Measurements from ENCODE around the gene PLIN3. TPM values are rescaled to one million over a fixed set of nuclear protein-coding genes. Genes with fewer than 3 reads are reported as not detected.

Gene PLIN3
- total RNA-seq, 1 experiment from 2014 or later = 207 TPM

GRCh38 chr19:4904481-4904880, 37.0 kb upstream of the PLIN3 start (continued):
- no peak for TF ChIP-seq MAX (IDR thresholded peaks at IDR 0.05)
- TF ChIP-seq POLR2AphosphoS5 (IDR thresholded peaks at IDR 0.05; ENCODE audit: low read depth, low read length) = no peak
- no peak for TF ChIP-seq CTCF (IDR thresholded peaks at IDR 0.05 in 2 of 3, conservative IDR thresholded peaks at IDR 0.05 in 1 of 3; ENCODE audit: borderline replicate concordance in 1 of 3, insufficient read depth in 1 of 3, low read depth in 2 of 3, low read length in 2 of 3)
- TF ChIP-seq ATF3 (IDR thresholded peaks at IDR 0.05) = no peak
- TF ChIP-seq EGR1 (IDR thresholded peaks at IDR 0.05; ENCODE audit: low read depth) = no peak

GRCh38 chr19:4902796-4903195, 35.3 kb upstream of the PLIN3 start, which contains the start of gene ARRDC5:
Gene ARRDC5, minus strand, starts transcription at chr19:4902896. Its CDS starts 71 bp downstream, at chr19:4902825.
- H3K4me2 ChIP-seq (ENCODE audit: low read length) = no peak within 1 kb of the TSS
- H3K9ac ChIP-seq (ENCODE audit: low read length) = no peak within 1 kb of the TSS
- H3K79me2 ChIP-seq (ENCODE audit: insufficient read depth, low read length) = no peaks in the 10 kb centered on the region
- H3K4me1 ChIP-seq (ENCODE audit: control insufficient read depth in 1 of 2, insufficient read depth in 2 of 2, low read length in 2 of 2) = peaks cover 0 to 4% of the 10 kb centered on the region in 2 experiments; a peak in 1 of 4 replicates
- ChIA-PET RAD21 (ENCODE audit: low non-redundant PET in 1 of 2, low total read pairs in 2 of 2, uncharacterized antibody in 2 of 2, unreplicated experiment in 2 of 2) (no interaction called here), CTCF (no interaction called here), POLR2A (interaction anchor here (0.7 kb wide), 1 partner anchor 13 kb away, joined by 3 read pairs; no protein-coding TSS in a partner anchor)
- H4K20me1 ChIP-seq (ENCODE audit: insufficient read depth) = no peaks in the 10 kb centered on the region
- DNase-seq (ENCODE audit: low read depth, low spot score) = no peak
- intact Hi-C loops (cut with micrococcal nuclease) = no loop called here
- ATAC-seq = no peak
- TF ChIP-seq ZBTB33 (IDR thresholded peaks at IDR 0.05; ENCODE audit: extremely low read depth, insufficient replicate concordance, low read length) (no peak), CTCF (IDR thresholded peaks at IDR 0.05 in 2 of 3, conservative IDR thresholded peaks at IDR 0.05 in 1 of 3; ENCODE audit: borderline replicate concordance in 1 of 3, insufficient read depth in 1 of 3, low read depth in 2 of 3, low read length in 2 of 3) (no peak), MAX (IDR thresholded peaks at IDR 0.05) (no peak), POLR2A (IDR thresholded peaks at IDR 0.05; ENCODE audit: borderline replicate concordance, extremely low read depth, insufficient read depth, insufficient read length) (no peak), ZNF274 (IDR thresholded peaks at IDR 0.05; ENCODE audit: low read depth, low read length) (no peak), CEBPB (IDR thresholded peaks at IDR 0.05; ENCODE audit: low read depth) (no peak), TCF7L2 (IDR thresholded peaks at IDR 0.05; ENCODE audit: borderline replicate concordance, extremely low read depth, insufficient read depth, insufficient read length) (no peak), CBX3 (IDR thresholded peaks at IDR 0.05; ENCODE audit: low read depth) (no peak)
- no peak within 1 kb of the TSS for H2AFZ ChIP-seq (ENCODE audit: low read depth, low read length, poor library complexity, severe bottlenecking)
- H3K27me3 ChIP-seq (ENCODE audit: insufficient read depth, low read length) = no peaks in the 10 kb centered on the region
- H3K27ac ChIP-seq (ENCODE audit: low read depth, low read length) = no peak within 1 kb of the TSS
- no peaks in the 10 kb centered on the region for H3K9me2 ChIP-seq (ENCODE audit: insufficient read depth)
- no TSS peak for BruUV-seq (replicated peaks)
- no peaks in the 10 kb centered on the region for H3K9me3 ChIP-seq (ENCODE audit: control insufficient read depth in 1 of 2, insufficient read depth in 1 of 2, low read depth in 1 of 2, low read length in 2 of 2)
- no peak within 1 kb of the TSS for H3K4me3 ChIP-seq (replicated peaks in 1 of 2; ENCODE audit: low read depth in 1 of 2, low read length in 2 of 2)
- no peaks in the 10 kb centered on the region for H3K36me3 ChIP-seq (ENCODE audit: control insufficient read depth in 1 of 2, insufficient read depth in 2 of 2, low read length in 2 of 2)
